Gastrocnemius medialis (tissue), 4 donors: Measurements from ENCODE around the gene FASTK.

Source experiments
- POLR2A ChIP-seq, 2 donors: fragments of 450-650 bp; IDR thresholded peaks; one replicate each; pipeline ENCODE4 v1.6.1; 2017; ENCODE audit warnings: antibody characterized with exemption in 2 of 2, mild to moderate bottlenecking in 2 of 2, moderate library complexity in 2 of 2
- TF ChIP-seq, protein P1 (sequence below), 5 experiments: fragments of 450-650 bp in 3 of 5; fragments of 200-600 bp in 2 of 5; sonication (generic) in 2 of 5; IDR thresholded peaks in 4 of 5; conservative IDR thresholded peaks in 1 of 5; 1 replicate in 4 of 5; 2 replicates in 1 of 5; pipeline ENCODE4 v1.5.1; 2016 to 2019; ENCODE audit warnings: antibody characterized with exemption in 5 of 5, mild to moderate bottlenecking in 3 of 5, moderate library complexity in 3 of 5

DNA sequence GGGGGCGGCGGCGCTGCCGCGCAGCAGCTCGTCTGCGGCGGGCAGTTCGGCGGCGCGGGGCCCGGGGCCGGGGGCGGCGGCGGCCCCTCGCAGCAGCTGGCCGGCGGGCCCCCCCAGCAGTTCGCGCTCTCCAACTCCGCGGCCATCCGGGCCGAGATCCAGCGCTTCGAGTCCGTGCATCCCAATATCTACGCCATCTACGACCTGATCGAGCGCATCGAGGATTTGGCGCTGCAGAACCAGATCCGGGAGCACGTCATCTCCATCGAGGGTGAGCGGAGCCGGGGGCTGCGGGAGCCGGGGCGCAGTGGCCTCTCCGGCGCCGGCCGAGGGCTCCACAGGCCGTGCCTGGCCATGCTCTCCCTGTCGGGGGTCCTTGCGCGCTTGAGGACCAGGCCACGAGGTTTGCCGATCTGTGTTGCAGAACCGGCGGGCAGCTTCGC lies 6.2 kb upstream of the FASTK start:
- TF ChIP-seq, protein P1, sequence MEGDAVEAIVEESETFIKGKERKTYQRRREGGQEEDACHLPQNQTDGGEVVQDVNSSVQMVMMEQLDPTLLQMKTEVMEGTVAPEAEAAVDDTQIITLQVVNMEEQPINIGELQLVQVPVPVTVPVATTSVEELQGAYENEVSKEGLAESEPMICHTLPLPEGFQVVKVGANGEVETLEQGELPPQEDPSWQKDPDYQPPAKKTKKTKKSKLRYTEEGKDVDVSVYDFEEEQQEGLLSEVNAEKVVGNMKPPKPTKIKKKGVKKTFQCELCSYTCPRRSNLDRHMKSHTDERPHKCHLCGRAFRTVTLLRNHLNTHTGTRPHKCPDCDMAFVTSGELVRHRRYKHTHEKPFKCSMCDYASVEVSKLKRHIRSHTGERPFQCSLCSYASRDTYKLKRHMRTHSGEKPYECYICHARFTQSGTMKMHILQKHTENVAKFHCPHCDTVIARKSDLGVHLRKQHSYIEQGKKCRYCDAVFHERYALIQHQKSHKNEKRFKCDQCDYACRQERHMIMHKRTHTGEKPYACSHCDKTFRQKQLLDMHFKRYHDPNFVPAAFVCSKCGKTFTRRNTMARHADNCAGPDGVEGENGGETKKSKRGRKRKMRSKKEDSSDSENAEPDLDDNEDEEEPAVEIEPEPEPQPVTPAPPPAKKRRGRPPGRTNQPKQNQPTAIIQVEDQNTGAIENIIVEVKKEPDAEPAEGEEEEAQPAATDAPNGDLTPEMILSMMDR (IDR thresholded peaks at IDR 0.05 in 4 of 5, conservative IDR thresholded peaks at IDR 0.05 in 1 of 5): no peak
- no peak for TF ChIP-seq POLR2A (IDR thresholded peaks at IDR 0.05)
